ENCODE measurements around the gene LHPP.

DNA sequence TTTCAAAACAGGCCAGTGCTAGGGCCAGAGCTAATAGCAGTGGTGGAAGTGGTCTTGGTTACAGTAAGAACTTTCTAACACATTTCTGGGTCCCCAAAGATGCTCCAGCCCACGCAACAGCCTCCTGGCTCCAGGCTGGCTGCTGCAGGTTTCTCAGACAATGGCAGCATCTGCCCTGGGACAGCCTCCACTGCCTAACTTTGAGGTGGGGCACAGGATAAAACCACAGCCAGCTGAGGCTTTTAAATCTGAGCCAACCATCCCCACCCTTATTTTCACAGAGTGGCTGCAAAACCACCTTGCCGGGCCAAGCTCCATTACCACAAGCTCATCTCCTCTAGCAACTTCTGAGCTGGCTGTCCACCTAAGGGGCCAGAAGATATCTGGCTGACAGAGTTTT is 197.8 kb downstream of the LHPP start:
- TF ChIP-seq, protein P1, sequence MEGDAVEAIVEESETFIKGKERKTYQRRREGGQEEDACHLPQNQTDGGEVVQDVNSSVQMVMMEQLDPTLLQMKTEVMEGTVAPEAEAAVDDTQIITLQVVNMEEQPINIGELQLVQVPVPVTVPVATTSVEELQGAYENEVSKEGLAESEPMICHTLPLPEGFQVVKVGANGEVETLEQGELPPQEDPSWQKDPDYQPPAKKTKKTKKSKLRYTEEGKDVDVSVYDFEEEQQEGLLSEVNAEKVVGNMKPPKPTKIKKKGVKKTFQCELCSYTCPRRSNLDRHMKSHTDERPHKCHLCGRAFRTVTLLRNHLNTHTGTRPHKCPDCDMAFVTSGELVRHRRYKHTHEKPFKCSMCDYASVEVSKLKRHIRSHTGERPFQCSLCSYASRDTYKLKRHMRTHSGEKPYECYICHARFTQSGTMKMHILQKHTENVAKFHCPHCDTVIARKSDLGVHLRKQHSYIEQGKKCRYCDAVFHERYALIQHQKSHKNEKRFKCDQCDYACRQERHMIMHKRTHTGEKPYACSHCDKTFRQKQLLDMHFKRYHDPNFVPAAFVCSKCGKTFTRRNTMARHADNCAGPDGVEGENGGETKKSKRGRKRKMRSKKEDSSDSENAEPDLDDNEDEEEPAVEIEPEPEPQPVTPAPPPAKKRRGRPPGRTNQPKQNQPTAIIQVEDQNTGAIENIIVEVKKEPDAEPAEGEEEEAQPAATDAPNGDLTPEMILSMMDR (conservative IDR thresholded peaks at IDR 0.05; ENCODE audit: low read depth in 2 of 2) = no peak
- no peak for TF ChIP-seq CREB1 (CRISPR knock-in tag; IDR thresholded peaks at IDR 0.05; ENCODE audit: low read depth)
- TF ChIP-seq, protein P2, sequence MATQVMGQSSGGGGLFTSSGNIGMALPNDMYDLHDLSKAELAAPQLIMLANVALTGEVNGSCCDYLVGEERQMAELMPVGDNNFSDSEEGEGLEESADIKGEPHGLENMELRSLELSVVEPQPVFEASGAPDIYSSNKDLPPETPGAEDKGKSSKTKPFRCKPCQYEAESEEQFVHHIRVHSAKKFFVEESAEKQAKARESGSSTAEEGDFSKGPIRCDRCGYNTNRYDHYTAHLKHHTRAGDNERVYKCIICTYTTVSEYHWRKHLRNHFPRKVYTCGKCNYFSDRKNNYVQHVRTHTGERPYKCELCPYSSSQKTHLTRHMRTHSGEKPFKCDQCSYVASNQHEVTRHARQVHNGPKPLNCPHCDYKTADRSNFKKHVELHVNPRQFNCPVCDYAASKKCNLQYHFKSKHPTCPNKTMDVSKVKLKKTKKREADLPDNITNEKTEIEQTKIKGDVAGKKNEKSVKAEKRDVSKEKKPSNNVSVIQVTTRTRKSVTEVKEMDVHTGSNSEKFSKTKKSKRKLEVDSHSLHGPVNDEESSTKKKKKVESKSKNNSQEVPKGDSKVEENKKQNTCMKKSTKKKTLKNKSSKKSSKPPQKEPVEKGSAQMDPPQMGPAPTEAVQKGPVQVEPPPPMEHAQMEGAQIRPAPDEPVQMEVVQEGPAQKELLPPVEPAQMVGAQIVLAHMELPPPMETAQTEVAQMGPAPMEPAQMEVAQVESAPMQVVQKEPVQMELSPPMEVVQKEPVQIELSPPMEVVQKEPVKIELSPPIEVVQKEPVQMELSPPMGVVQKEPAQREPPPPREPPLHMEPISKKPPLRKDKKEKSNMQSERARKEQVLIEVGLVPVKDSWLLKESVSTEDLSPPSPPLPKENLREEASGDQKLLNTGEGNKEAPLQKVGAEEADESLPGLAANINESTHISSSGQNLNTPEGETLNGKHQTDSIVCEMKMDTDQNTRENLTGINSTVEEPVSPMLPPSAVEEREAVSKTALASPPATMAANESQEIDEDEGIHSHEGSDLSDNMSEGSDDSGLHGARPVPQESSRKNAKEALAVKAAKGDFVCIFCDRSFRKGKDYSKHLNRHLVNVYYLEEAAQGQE (IDR thresholded peaks at IDR 0.05; ENCODE audit: unreplicated experiment) = no peak
- TF ChIP-seq EZH2 (IDR thresholded peaks at IDR 0.05; ENCODE audit: low read depth, unreplicated experiment) = no peak
- TF ChIP-seq EZH2phosphoT487 (IDR thresholded peaks at IDR 0.05; ENCODE audit: unreplicated experiment) = no peak
- TF ChIP-seq POLR2AphosphoS5 (IDR thresholded peaks at IDR 0.05; ENCODE audit: low read depth) = no peak
- TF ChIP-seq JUNB (IDR thresholded peaks at IDR 0.05; ENCODE audit: unreplicated experiment) = no peak
- no peak for TF ChIP-seq ZNF331 (CRISPR knock-in tag; IDR thresholded peaks at IDR 0.05; ENCODE audit: low read depth)
- TF ChIP-seq, protein P3, sequence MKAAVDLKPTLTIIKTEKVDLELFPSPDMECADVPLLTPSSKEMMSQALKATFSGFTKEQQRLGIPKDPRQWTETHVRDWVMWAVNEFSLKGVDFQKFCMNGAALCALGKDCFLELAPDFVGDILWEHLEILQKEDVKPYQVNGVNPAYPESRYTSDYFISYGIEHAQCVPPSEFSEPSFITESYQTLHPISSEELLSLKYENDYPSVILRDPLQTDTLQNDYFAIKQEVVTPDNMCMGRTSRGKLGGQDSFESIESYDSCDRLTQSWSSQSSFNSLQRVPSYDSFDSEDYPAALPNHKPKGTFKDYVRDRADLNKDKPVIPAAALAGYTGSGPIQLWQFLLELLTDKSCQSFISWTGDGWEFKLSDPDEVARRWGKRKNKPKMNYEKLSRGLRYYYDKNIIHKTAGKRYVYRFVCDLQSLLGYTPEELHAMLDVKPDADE (IDR thresholded peaks at IDR 0.05) = no peak
- no peak for TF ChIP-seq STAT1 (IDR thresholded peaks at IDR 0.05; ENCODE audit: unreplicated experiment)
- no peak for TF ChIP-seq ZNF114 (CRISPR knock-in tag; IDR thresholded peaks at IDR 0.05)
- no peak for TF ChIP-seq NANOG (IDR thresholded peaks at IDR 0.05; ENCODE audit: borderline replicate concordance)

All from GM23338 (cell line).